HEK293 (cell line): ENCODE data around the gene ZNF783.

Experiments
- FEZF1 ChIP-seq: fragments of 450-650 bp; formaldehyde crosslinking; IDR thresholded peaks from 2 replicates; pipeline ENCODE4 v1.5.1; 2016; ENCODE audit warnings: missing biosample characterization, missing genetic modification characterization
- GFI1B ChIP-seq: fragments of 450-650 bp; formaldehyde crosslinking; IDR thresholded peaks from 2 replicates; pipeline ENCODE4 v1.5.1; 2016; ENCODE audit warnings: missing biosample characterization, missing genetic modification characterization
- KLF1 ChIP-seq: fragments of 450-650 bp; formaldehyde crosslinking; IDR thresholded peaks from 2 replicates; pipeline ENCODE4 v1.5.1; 2016; ENCODE audit warnings: missing biosample characterization, missing genetic modification characterization
- KLF16 ChIP-seq: fragments of 450-650 bp; formaldehyde crosslinking; IDR thresholded peaks from 2 replicates; pipeline ENCODE4 v1.5.1; 2017; ENCODE audit warnings: missing biosample characterization, missing genetic modification characterization
- KLF9 ChIP-seq: fragments of 450-650 bp; formaldehyde crosslinking; IDR thresholded peaks from 2 replicates; pipeline ENCODE4 v1.5.1; 2016; ENCODE audit warnings: missing biosample characterization, missing genetic modification characterization, low read depth
- PRDM4 ChIP-seq: fragments of 450-650 bp; formaldehyde crosslinking; IDR thresholded peaks from 2 replicates; pipeline ENCODE4 v1.5.1; 2017; ENCODE audit warnings: missing biosample characterization, missing genetic modification characterization
- SP7 ChIP-seq: fragments of 450-650 bp; formaldehyde crosslinking; IDR thresholded peaks from 2 replicates; pipeline ENCODE4 v1.5.1; 2016; ENCODE audit warnings: missing biosample characterization, missing genetic modification characterization
- TCF7L2 ChIP-seq: IDR thresholded peaks from 2 replicates; pipeline ENCODE4 v1.6.1; 2011; ENCODE audit warnings: low read depth, mild to moderate bottlenecking, inconsistent platforms, low read length, moderate library complexity, borderline replicate concordance
- WT1 ChIP-seq: fragments of 450-650 bp; formaldehyde crosslinking; IDR thresholded peaks from 2 replicates; pipeline ENCODE4 v1.5.1; 2016; ENCODE audit warnings: missing biosample characterization, missing genetic modification characterization
- ZBTB1 ChIP-seq: fragments of 450-650 bp; formaldehyde crosslinking; IDR thresholded peaks from 2 replicates; pipeline ENCODE4 v1.5.1; 2016; ENCODE audit warnings: missing biosample characterization, missing genetic modification characterization
- ZBTB11 ChIP-seq: fragments of 450-650 bp; formaldehyde crosslinking; conservative IDR thresholded peaks from 2 replicates; pipeline ENCODE4 v1.5.1; 2016; ENCODE audit warnings: low read depth, missing biosample characterization, missing genetic modification characterization
- ZEB2 ChIP-seq: fragments of 450-650 bp; formaldehyde crosslinking; IDR thresholded peaks from 2 replicates; pipeline ENCODE4 v1.5.1; 2016; ENCODE audit warnings: missing biosample characterization, missing genetic modification characterization
- ZFP3 ChIP-seq: fragments of 450-650 bp; formaldehyde crosslinking; IDR thresholded peaks from 2 replicates; pipeline ENCODE4 v1.5.1; 2016; ENCODE audit warnings: low read depth, missing biosample characterization, missing genetic modification characterization
- ZFP37 ChIP-seq: fragments of 450-650 bp; formaldehyde crosslinking; IDR thresholded peaks from 2 replicates; pipeline ENCODE4 v1.5.1; 2016; ENCODE audit warnings: missing biosample characterization, missing genetic modification characterization
- ZNF16 ChIP-seq: fragments of 450-650 bp; formaldehyde crosslinking; IDR thresholded peaks from 2 replicates; pipeline ENCODE4 v1.5.1; 2016; ENCODE audit warnings: low read depth, missing biosample characterization, missing genetic modification characterization
- ZNF202 ChIP-seq: fragments of 450-650 bp; formaldehyde crosslinking; IDR thresholded peaks from 2 replicates; pipeline ENCODE4 v1.5.1; 2016; ENCODE audit warnings: missing biosample characterization, missing genetic modification characterization, borderline replicate concordance
- ZNF221 ChIP-seq: fragments of 450-650 bp; formaldehyde crosslinking; IDR thresholded peaks from 2 replicates; pipeline ENCODE4 v1.5.1; 2017; ENCODE audit warnings: missing biosample characterization, missing genetic modification characterization, borderline replicate concordance
- ZNF266 ChIP-seq: fragments of 450-650 bp; formaldehyde crosslinking; IDR thresholded peaks from 2 replicates; pipeline ENCODE4 v1.5.1; 2016; ENCODE audit warnings: missing biosample characterization, missing genetic modification characterization, low read depth
- ZNF324 ChIP-seq: fragments of 450-650 bp; formaldehyde crosslinking; IDR thresholded peaks from 2 replicates; pipeline ENCODE4 v1.5.1; 2016; ENCODE audit warnings: missing biosample characterization, missing genetic modification characterization
- ZNF350 ChIP-seq: fragments of 450-650 bp; formaldehyde crosslinking; IDR thresholded peaks from 2 replicates; pipeline ENCODE4 v1.5.0; 2017; ENCODE audit warnings: missing biosample characterization, mild to moderate bottlenecking, missing genetic modification characterization
- ZNF366 ChIP-seq: fragments of 450-650 bp; formaldehyde crosslinking; conservative IDR thresholded peaks from 2 replicates; pipeline ENCODE4 v1.5.1; 2016; ENCODE audit warnings: missing biosample characterization, missing genetic modification characterization
- ZNF37A ChIP-seq: fragments of 450-650 bp; IDR thresholded peaks from 2 replicates; pipeline ENCODE4 v1.5.1; 2018; ENCODE audit warnings: missing biosample characterization, missing genetic modification characterization
- ZNF488 ChIP-seq: fragments of 450-650 bp; formaldehyde crosslinking; IDR thresholded peaks from 2 replicates; pipeline ENCODE4 v1.5.1; 2016; ENCODE audit warnings: missing biosample characterization, missing genetic modification characterization
- ZNF544 ChIP-seq: fragments of 450-650 bp; formaldehyde crosslinking; IDR thresholded peaks from 2 replicates; pipeline ENCODE4 v1.5.0; 2017; ENCODE audit warnings: missing biosample characterization, missing genetic modification characterization
- ZNF555 ChIP-seq: fragments of 450-650 bp; formaldehyde crosslinking; conservative IDR thresholded peaks from 2 replicates; pipeline ENCODE4 v1.5.1; 2017; ENCODE audit warnings: missing biosample characterization, mild to moderate bottlenecking, missing genetic modification characterization, inconsistent platforms
- ZNF561 ChIP-seq: fragments of 450-650 bp; IDR thresholded peaks from 2 replicates; pipeline ENCODE4 v1.5.1; 2018; ENCODE audit warnings: missing biosample characterization, missing genetic modification characterization, borderline replicate concordance
- ZNF629 ChIP-seq: fragments of 450-650 bp; formaldehyde crosslinking; IDR thresholded peaks from 2 replicates; pipeline ENCODE4 v1.5.1; 2017; ENCODE audit warnings: missing biosample characterization, missing genetic modification characterization
- ZNF747 ChIP-seq: fragments of 450-650 bp; formaldehyde crosslinking; IDR thresholded peaks from 2 replicates; pipeline ENCODE4 v1.5.1; 2016; ENCODE audit warnings: missing biosample characterization, missing genetic modification characterization
- ZNF768 ChIP-seq: fragments of 450-650 bp; formaldehyde crosslinking; IDR thresholded peaks from 2 replicates; pipeline ENCODE4 v1.5.1; 2018; ENCODE audit warnings: missing biosample characterization, mild to moderate bottlenecking, missing genetic modification characterization
- ZSCAN18 ChIP-seq: fragments of 450-650 bp; formaldehyde crosslinking; IDR thresholded peaks from 2 replicates; pipeline ENCODE4 v1.5.1; 2016; ENCODE audit warnings: missing biosample characterization, missing genetic modification characterization
- TF ChIP-seq, protein P1 (sequence below): fragments of 450-650 bp; formaldehyde crosslinking; IDR thresholded peaks from 2 replicates; pipeline ENCODE4 v1.5.1; 2016; ENCODE audit warnings: missing biosample characterization, missing genetic modification characterization

The ZNF783 gene

DNA sequence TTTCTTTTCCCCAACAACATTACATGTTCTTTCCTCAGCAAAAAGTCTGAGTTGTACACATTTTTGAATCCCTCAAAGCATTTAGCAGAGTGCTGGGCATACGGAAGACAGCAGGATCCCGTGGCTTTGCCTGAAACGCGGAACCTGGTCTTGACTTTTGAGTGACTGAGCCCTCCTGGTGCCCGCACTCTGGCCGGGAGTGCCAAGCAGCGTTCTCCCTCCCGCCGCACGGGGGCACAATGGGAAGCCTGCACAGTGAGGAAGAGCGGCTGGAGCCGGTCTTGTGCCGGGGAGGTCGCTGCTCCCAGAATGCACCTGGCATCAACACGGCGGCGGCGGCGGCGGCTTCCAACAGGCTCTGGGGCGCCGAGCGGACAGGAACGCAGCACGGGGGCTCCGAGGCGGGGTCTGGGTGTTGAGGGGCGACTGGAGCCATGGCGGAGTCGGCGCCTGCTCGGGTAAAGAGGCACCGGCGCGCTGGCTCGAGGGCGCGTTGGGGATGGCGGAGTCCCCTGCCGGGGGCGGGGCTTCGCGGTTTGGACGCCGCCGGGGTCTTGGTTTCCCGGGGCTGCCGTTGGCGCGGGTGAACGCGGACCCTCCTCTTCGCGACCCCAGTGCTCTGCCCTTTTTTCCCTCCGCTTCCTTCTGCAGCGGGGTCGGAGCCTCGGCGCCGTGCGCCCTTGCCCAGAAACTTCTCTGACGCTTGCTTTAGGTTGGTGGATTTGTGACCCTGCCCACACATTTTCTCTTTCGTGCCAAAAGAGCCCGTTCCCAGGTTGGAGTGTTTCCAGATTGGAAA lies 22.5 kb upstream of the ZNF783 start, which contains the start of gene ZNF212 (continued):
- no peak for TF ChIP-seq ZNF202
- TF ChIP-seq ZNF555 (tag by site-specific recombination): no peak
- TF ChIP-seq GFI1B (tag by site-specific recombination): no peak
- TF ChIP-seq ZNF544: no peak
- TF ChIP-seq ZFP3 (tag by site-specific recombination): no peak
- TF ChIP-seq ZNF37A (tag by site-specific recombination): no peak
- TF ChIP-seq ZSCAN18: no peak
- no peak for TF ChIP-seq TCF7L2
- TF ChIP-seq ZNF768 (tag by site-specific recombination): no peak
- no peak for TF ChIP-seq ZBTB1 (tag by site-specific recombination)
- TF ChIP-seq ZNF629: peak; percentile 62; the same call in 1 of the 2 replicates
- TF ChIP-seq ZBTB11: peak; percentile 24; the same call in 1 of the 2 replicates
- TF ChIP-seq ZNF221 (tag by site-specific recombination): no peak
- TF ChIP-seq KLF16 (tag by site-specific recombination): peak; percentile 92
- no peak for TF ChIP-seq ZNF350 (tag by site-specific recombination)
- TF ChIP-seq ZFP37 (tag by site-specific recombination): peak; percentile 78; the same call in 1 of the 2 replicates
- peak; percentile 89 for TF ChIP-seq ZNF324 (tag by site-specific recombination)
- TF ChIP-seq ZNF266 (tag by site-specific recombination): no peak
- TF ChIP-seq ZNF488: no peak
- TF ChIP-seq ZNF366 (tag by site-specific recombination): 0 out of 2 replicates have a peak, but pooled peaks have one; percentile 16
- TF ChIP-seq ZNF561 (tag by site-specific recombination): peak; percentile 70; the same call in 1 of the 2 replicates
- peak; percentile 84 for TF ChIP-seq SP7
- TF ChIP-seq, protein P1, sequence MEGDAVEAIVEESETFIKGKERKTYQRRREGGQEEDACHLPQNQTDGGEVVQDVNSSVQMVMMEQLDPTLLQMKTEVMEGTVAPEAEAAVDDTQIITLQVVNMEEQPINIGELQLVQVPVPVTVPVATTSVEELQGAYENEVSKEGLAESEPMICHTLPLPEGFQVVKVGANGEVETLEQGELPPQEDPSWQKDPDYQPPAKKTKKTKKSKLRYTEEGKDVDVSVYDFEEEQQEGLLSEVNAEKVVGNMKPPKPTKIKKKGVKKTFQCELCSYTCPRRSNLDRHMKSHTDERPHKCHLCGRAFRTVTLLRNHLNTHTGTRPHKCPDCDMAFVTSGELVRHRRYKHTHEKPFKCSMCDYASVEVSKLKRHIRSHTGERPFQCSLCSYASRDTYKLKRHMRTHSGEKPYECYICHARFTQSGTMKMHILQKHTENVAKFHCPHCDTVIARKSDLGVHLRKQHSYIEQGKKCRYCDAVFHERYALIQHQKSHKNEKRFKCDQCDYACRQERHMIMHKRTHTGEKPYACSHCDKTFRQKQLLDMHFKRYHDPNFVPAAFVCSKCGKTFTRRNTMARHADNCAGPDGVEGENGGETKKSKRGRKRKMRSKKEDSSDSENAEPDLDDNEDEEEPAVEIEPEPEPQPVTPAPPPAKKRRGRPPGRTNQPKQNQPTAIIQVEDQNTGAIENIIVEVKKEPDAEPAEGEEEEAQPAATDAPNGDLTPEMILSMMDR (tag by site-specific recombination): peak; percentile 99
- no peak; the same call in 1 of the 2 replicates for TF ChIP-seq WT1
- TF ChIP-seq FEZF1: no peak
- TF ChIP-seq ZNF16 (tag by site-specific recombination): no peak
- no peak for TF ChIP-seq ZNF747 (tag by site-specific recombination)
- peak; percentile 89 for TF ChIP-seq ZEB2
- TF ChIP-seq PRDM4: no peak; the same call in 1 of the 2 replicates
- no peak; the same call in 1 of the 2 replicates for TF ChIP-seq KLF1 (tag by site-specific recombination)
- peak; percentile 85 for TF ChIP-seq KLF9 (tag by site-specific recombination)
